HG03135 (cell line): Measurements from ENCODE around the gene CXorf65.

Source experiments
- ATAC-seq: cut with Tn5 transposase; IDR thresholded peaks from one replicate; pipeline ENCODE4 v1.9.1; 2021; ENCODE audit warnings: mild to moderate bottlenecking, moderate library complexity; ENCODE audit not compliant: unreplicated experiment

The CXorf65 gene

DNA sequence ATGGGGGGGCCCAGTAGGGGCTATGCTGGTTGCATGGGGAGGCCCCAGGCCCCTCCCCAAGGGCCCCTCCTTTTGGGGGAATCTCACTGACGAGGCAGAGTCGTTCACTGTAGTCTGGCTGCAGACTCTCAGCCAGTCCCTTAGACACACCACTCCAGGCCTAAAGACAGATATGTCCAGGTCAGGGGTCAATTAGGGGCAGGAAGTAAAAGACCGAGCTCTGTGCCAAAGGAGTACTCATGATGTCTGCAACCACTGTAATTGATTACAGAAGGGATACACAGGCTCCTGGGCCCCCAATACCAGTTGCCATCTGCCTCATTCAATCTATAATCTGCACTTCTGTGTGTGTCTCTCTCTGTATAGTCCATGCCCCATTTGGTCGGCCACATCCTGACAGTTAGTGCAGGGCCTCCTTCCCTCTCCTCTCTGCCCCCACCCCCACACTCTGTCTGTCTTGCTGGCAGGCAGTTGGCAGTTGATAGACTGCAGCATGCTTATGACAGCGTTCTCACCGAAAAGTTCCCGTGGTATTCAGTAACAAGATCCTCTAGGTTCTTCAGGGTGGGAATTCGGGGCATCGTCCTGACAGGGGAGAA, 1.3 kb upstream of the CXorf65 start:
- no peak for ATAC-seq

DNA sequence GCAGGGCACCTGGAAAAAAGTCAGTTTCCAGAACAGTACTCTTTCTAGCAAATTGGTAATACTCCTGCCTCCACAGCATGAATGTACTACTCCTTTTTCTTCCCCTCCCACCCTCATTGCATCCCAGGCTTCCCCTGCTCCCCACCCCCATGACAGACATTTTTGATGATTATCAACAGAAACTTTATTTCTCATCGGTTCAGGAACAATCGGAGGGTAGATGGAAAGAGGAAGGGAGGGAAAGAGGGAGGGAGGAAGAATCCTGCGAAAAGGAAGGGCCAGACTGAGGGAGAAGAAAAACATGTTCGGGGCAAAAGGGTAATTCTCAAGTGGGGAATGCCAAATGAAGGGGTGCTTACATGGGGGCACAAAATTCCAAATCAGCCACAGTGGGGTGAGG, 705 bp upstream of the CXorf65 start:
- no peak for ATAC-seq

DNA sequence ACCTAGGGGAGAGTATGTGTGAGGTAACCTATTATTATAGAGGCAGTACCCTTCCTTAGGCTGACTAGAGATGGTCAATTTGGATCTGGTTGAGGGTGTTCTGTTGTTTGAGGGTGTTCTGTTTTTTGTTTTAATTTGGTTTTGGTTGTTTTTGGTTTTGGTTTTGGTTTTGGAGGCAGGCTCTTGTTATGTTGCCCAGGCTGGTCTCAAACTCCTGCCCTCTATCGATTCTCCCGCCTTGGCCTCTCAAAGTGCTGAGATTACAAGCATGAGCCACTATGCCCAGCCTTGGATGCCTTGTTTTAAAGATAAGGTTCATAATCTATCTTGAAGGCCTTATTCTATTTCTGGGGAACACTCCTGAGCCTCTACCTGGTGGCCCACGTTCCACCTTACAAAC, 912 bp downstream of the CXorf65 start:
- ATAC-seq, result no peak

DNA sequence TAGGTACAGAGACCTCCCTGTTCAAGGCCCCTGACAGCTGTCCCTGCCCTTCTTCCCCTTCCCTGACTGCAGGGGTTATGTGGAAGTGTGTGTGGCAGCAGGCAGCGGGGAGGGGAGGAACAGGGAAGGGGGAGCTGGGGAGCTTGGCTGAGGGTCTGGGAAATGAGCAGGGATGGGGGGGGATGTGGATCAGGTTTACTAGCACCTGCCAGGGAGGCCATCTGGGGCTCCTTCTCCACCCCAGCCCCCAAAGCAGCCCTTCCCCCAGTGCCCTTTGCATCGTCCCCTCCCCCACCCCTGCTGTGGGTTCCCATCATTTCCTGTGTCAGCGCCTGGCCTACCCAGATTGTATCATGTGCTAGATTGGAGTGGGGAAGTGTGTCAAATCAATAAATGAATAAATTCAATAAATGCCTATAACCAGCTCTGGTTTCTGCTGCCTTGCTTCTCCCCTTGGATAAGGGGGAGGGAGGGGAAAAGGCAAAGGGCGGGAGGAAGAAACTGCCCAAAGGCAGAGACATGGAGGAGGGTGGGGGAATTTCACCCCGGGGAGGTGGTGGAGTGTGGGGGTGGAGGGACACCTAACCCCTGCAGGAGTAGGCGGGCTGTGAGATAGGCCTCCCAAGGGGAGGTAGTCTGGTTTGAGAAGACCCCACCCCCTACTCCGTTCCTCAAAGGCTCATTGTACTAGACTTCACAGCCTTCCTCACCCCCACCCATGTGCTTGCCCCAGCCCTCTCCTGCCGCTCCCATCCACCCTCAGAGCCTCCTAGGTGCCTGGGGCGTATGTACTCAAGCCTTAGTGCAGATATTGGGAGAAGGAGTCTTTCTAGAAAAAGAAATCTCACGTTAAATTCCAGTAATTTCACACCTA, 3.2 kb downstream of the CXorf65 start:
- peak; percentile 43 for ATAC-seq

DNA sequence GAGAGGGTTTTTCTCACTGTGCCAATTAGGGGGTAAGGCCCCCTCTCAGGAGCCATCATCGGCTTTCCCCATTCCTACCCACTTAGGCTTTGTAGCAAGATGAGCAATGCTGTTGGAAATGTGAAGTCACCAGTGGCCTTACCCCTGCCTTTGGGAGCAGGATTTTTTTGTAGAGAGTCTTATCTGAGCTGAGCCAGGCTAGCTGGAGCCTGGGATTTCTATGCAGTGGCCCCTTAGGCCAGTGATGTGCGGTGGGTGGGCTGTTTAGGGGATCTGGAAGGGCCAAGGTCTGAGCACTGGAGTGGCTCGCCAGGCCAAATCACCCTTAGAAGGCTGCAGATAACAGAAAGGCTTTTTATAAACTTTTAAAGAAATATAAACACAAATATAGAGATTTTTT, 4.2 kb downstream of the CXorf65 start:
- ATAC-seq, result no peak

DNA sequence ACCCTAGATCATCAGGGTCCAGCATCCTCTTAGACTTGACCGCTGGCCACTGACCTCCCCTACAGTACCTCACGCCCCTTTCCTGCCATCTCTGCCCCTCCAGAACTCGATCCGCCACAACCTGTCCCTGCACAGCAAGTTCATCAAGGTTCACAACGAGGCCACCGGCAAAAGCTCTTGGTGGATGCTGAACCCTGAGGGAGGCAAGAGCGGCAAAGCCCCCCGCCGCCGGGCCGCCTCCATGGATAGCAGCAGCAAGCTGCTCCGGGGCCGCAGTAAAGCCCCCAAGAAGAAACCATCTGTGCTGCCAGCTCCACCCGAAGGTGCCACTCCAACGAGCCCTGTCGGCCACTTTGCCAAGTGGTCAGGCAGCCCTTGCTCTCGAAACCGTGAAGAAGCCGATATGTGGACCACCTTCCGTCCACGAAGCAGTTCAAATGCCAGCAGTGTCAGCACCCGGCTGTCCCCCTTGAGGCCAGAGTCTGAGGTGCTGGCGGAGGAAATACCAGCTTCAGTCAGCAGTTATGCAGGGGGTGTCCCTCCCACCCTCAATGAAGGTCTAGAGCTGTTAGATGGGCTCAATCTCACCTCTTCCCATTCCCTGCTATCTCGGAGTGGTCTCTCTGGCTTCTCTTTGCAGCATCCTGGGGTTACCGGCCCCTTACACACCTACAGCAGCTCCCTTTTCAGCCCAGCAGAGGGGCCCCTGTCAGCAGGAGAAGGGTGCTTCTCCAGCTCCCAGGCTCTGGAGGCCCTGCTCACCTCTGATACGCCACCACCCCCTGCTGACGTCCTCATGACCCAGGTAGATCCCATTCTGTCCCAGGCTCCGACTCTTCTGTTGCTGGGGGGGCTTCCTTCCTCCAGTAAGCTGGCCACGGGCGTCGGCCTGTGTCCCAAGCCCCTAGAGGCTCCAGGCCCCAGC, 5.7 kb downstream of the CXorf65 start:
- ATAC-seq, result no peak

DNA sequence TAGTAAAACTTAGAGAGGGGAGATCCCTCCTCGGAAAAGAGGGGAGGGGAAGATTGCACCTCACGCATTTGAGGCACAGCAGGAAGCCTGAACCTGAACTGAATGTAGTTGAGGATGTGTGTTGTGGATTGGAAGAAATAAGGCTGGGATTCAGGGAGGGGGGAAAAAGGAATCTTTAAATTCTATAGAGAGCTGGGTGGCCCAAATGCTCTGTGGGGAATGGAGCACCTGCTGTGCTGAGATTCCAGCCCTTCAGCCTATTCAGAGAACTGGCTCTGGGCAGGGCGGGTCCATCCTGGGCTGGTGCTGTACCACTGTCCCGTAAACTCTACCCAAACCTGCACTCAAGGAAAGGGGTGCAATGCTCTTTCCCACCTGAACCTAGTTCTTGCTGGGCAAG, 6.8 kb downstream of the CXorf65 start:
- no peak for ATAC-seq

DNA sequence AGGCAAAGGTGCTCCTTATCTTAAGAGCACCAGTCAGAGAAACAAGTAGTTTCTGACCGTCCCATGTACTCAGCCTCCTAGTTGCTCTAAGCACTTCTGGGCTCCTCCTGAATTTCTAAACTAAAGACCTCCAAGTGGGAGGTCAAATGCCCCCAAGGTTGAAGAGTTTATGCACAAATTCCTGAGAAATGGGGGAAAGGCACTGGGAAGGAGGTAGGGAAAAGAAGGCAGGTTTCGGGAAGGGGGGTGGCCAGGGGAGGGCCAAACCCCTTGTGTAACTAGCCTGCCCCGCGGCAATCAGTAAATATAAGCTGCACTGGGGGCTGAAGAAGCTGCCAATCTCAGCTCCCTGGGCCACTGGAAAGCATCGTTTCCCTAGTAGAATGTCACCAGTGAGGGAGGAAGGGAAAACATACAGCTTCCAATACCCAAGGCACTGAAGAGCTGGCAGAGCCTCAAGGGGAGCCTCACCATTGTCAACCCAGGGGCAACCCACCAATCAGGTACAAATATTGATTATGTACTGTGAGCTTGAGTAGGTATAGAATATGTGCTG, 7.5 kb downstream of the CXorf65 start:
- no peak for ATAC-seq

DNA sequence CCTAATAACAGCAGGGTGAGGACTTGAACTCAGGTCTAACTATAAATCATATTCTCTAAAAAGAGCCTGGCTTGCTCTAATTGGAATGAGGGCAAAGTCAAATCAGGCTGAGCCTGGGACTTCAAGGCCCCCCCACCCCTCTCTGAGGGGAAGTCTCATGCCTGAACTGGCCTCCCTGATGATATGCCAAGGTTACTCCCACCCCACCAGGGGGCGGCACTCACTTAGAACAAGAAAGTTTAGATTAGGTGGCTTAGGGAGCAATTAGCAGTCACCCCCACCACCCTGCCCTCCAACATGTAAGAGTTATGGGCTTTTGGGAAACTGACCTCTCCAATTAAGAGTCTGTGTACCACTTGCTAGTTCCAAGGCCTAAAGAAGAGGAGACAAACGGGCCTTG, 8.2 kb downstream of the CXorf65 start:
- no peak for ATAC-seq

DNA sequence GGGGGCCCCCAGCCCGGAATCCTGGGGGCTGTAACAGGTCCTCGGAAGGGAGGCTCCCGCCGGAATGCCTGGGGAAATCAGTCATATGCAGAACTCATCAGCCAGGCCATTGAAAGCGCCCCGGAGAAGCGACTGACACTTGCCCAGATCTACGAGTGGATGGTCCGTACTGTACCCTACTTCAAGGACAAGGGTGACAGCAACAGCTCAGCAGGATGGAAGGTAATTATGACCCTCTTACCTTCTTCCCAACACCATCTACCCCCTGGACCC, 9.8 kb downstream of the CXorf65 start:
- no peak for ATAC-seq

DNA sequence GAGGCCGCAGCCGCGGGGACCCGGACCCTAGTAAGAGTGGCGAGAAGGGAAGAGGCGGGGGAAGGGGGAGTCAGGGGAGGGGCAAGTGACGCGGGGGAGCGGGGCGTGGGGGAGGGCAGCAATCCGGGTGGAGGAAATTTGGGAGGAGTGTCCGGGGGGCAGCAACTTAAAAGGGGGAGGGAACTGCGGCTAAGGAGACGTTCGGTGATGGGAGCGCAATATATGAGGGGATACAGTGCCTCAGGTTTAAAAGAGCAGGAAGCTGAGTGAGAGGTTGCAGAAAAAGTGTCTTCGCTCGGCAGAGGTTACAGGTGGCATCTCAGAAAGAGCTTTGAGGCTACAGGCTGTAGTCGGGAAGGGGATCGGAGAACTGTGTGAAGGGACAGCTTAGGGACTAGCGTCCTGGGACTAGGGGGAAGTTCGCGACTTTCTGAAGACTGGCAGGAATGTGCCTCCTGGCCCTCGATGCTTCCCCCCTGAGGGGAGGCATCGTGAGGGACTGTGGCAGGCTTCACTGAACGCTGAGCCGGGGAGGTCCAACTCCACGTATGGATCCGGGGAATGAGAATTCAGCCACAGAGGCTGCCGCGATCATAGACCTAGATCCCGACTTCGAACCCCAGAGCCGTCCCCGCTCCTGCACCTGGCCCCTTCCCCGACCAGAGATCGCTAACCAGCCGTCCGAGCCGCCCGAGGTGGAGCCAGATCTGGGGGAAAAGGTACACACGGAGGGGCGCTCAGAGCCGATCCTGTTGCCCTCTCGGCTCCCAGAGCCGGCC, 10.4 kb downstream of the CXorf65 start:
- ATAC-seq, result no peak

DNA sequence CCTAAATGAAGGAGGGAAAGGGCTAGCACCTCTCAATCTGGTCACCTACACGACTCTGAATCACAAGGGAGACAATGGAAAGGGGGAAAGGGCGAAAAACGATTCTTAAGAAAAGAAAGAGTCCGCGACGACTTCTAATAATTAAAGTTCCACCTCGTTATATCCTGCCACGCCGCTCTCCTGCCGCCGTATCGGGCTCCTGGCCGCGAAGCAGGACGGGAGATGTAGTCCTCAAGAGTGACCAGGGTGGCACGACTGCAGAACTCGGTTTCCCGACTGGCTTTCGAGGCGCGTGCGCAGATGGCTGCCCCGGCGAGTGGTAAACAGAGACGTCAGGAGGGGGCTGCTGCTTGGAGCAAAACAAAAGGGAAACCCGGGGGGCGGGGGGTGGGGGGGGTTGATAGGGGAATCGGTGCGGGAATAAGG, 11.0 kb downstream of the CXorf65 start, which contains the start of gene FOXO4:
TSS of gene FOXO4 (plus strand) at position 297 of the 426 bp plus-strand sequence. CDS start 678 bp downstream, outside the sequence.
- ATAC-seq, result peak; percentile 85

DNA sequence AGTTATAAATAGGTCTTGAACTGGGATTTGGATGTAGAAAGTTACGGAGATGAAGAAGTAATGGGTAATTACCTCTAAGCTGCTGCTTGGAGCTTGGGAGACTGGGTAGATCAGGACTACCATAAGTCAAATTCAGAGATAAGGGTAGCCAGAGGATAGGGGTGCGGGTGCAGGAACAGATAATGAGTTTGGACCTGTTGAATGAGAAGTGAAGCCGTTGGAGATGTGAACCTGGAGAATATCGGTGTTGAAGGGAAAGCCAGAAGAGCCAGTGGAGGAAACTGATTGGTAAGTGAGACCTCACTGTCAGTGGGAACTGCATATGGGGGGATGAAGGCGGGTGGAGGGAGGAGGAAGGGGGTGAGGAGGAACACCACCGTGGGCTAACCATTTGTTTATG, 11.5 kb downstream of the CXorf65 start:
- ATAC-seq, result no peak

DNA sequence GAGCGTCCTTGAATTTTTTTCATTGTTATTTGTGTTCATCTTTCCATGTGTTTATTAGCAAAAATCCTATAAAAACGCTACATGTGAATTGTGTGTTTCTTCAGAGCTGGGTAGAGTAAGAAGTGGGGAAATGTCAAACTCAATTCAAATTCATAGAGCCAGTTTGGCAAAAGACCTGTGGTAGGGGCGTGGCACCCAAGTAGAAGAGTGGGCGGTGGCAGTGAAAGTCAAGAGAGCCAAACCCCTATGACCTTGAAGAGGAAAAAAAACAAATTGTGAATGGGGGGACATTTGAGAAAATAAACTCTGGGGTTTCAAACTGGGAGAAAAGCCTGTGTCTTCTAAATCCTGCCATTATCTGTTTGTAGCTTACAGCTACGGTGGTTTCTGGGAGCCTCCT, 15.3 kb downstream of the CXorf65 start:
- ATAC-seq, result no peak

DNA sequence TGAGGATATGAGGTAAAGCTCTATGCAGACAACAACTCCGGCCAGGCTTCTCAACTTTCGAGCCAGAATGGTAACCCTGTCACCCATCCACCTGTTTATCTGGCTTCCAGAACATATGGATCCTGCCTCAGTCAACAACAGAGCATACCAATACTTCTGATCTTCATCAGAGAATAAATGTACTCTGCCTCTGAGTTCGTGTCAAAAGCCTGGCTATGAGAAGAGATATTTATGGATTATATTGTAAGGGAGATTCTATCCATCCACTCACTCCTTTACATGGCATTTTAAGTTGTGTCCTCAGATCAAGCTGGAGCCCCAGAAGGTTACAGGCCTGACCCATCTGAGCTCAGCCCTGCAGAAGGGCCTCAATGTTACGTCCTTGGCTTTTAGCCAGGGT, 20.6 kb downstream of the CXorf65 start:
- ATAC-seq, result no peak

DNA sequence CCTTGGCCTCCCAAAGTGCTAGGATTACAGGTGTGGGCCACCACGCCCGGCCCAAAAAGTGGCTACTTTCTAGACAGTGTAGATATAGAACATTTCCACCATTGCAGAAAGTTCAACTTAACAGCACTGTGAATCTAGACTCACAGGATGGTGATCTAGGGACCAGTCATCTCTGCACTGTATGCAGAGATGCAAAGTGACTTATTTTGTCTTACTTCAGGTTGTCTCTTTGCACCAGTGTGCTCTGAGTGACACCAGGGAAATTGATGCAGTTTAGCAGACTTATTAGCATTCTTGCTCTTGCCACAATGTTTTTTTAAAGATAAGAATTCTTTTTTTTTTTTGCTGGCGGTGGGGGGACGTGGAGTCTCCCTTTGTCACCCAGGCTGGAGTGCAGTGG, 23.7 kb downstream of the CXorf65 start:
- ATAC-seq, result no peak

DNA sequence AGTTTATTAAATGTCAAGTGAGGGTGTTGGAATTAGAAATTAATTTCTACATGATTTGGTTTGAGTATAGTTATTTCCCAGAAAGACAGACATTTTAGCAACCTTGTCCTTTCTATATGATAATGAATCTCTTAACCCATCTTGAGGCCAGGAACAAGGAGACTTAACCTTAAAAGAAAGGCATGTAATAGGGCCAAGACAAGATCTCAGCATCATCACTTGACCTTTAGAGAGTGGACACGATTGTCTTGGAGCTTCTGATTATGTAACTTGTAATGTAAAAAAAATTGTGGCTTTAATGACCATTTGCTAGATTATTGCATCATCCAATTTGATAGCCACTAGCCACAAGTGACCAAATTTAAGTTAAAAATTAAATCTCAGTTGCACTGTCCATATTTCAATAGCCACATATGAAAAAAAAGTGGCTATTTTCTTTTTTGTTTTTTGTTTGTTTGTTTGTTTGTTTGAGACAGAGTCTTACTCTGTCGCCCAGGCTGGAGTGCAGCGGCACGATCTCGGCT, 24.4 kb downstream of the CXorf65 start:
- no peak for ATAC-seq

DNA sequence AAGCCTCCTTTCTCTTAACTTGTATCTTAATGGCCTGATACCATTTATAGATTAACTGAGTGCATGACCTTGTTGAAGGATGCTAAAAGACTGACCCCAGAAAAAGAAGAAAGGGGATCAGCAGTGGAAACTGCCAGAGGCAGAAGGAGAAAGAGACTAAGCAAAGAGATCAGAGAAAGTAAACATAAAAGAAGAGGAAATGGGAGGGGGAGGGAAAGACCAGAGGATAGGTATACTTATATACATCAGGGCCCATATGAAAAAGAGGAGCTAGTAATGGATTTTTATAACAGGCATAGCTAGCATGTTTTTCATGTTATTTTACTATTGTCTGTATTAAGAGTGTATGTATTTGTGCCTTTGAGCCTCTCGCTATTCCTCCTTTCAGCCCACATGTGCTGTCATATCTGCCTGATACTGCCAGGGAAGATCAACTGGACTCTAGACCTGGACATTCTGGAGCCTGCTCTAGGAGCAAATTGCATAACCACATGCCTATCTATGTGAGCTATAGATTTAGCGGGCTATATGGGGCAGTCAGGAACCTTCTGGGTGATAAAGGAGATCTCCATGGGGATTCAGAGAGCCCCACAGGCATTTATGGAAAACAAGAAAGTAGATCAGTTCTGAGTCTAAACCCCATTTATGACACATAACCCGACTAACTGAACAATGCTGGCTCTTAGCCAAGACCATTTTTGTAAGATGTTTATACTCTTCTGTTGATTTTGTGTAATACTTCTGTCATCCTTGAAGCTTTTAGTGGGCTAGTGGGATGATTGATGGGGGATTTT, 25.0 kb downstream of the CXorf65 start:
- ATAC-seq, result no peak

DNA sequence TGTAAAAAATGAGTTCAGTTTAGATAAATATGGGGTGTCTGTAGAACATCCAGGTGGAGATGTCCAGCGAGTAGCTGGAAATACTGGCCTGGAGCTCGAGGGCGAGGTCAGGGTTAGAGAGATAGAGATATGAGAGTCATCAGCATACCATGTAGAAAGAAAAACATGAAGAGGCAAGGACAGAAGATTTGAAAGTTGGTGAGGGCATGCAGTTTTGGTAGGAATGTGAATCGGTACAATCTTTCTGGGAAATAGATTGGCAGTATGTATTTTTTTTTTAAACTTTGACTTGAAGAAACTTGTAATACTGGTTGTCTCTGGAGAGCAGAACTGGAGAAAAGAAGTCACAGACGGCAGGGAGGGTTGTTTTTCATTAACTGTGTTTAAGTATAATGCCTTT, 36.0 kb downstream of the CXorf65 start:
- no peak for ATAC-seq
